ENCODE measurements around the gene COL6A2. TPM values are rescaled to one million over a fixed set of nuclear protein-coding genes. Genes with fewer than 3 reads are reported as not detected.
A peak's percentile ranks its signal among the peaks of the same experiment; 100 is the strongest.

COL6A2 gene
- total and polyA plus RNA-seq, 2 of the 13 experiments (the other 11 are each of a cell fraction or from before 2014, with no cell fraction given) = 0.07 to 0.41 TPM

GRCh38 chr21:46154955-46155513, 57.1 kb downstream of the COL6A2 start (continued):
- TF ChIP-seq STAT6 (CRISPR knock-in tag; IDR thresholded peaks at IDR 0.05; ENCODE audit: borderline replicate concordance) = no peak
- TF ChIP-seq CEBPB (IDR thresholded peaks at IDR 0.05; ENCODE audit: borderline replicate concordance, low read depth, low read length) = no peak
- TF ChIP-seq IKZF4 (CRISPR knock-in tag; IDR thresholded peaks at IDR 0.05; ENCODE audit: borderline replicate concordance, low read depth, not compliant biosample characterization) = no peak
- TF ChIP-seq ZNF746 (CRISPR knock-in tag; IDR thresholded peaks at IDR 0.05) = no peak
- TF ChIP-seq RELA (CRISPR knock-in tag; IDR thresholded peaks at IDR 0.05) = no peak
- TF ChIP-seq IRF2 (CRISPR knock-in tag; IDR thresholded peaks at IDR 0.05) = no peak
- no peak for TF ChIP-seq ZNF30 (CRISPR knock-in tag; IDR thresholded peaks at IDR 0.05)
- TF ChIP-seq ZNF274 (CRISPR knock-in tag; IDR thresholded peaks at IDR 0.05) = no peak; the same call in 1 of the 2 replicates
- no peak for TF ChIP-seq FOXA1 (IDR thresholded peaks at IDR 0.05)
- TF ChIP-seq FOXA1 (CRISPR knock-in tag; IDR thresholded peaks at IDR 0.05) = no peak
- peak; percentile 62; the same call in 1 of the 2 replicates for TF ChIP-seq PITX1 (CRISPR knock-in tag; IDR thresholded peaks at IDR 0.05)
- no peak for TF ChIP-seq ZNF3 (CRISPR knock-in tag; IDR thresholded peaks at IDR 0.05)
- peak in 1 of 2 experiments; percentile 77; a peak in 1 of 4 replicates for TF ChIP-seq HMGXB4 (CRISPR knock-in tag; IDR thresholded peaks at IDR 0.05; ENCODE audit: borderline replicate concordance in 1 of 2, low read depth in 1 of 2)
- TF ChIP-seq ZNF263 (CRISPR knock-in tag; IDR thresholded peaks at IDR 0.05) = no peak; the same call in 1 of the 2 replicates
- no peak for TF ChIP-seq SIX4 (CRISPR knock-in tag; IDR thresholded peaks at IDR 0.05)
- TF ChIP-seq REXO4 (CRISPR knock-in tag; IDR thresholded peaks at IDR 0.05; ENCODE audit: borderline replicate concordance) = no peak
- TF ChIP-seq THAP8 (CRISPR knock-in tag; IDR thresholded peaks at IDR 0.05; ENCODE audit: borderline replicate concordance) = no peak
- TF ChIP-seq AHDC1 (CRISPR knock-in tag; IDR thresholded peaks at IDR 0.05; ENCODE audit: borderline replicate concordance) = no peak
- no peak for TF ChIP-seq ZNF557 (CRISPR knock-in tag; IDR thresholded peaks at IDR 0.05)
- no peak for TF ChIP-seq ZNF24 (IDR thresholded peaks at IDR 0.05)
